Measurements from ENCODE around the gene MADCAM1.

DNA sequence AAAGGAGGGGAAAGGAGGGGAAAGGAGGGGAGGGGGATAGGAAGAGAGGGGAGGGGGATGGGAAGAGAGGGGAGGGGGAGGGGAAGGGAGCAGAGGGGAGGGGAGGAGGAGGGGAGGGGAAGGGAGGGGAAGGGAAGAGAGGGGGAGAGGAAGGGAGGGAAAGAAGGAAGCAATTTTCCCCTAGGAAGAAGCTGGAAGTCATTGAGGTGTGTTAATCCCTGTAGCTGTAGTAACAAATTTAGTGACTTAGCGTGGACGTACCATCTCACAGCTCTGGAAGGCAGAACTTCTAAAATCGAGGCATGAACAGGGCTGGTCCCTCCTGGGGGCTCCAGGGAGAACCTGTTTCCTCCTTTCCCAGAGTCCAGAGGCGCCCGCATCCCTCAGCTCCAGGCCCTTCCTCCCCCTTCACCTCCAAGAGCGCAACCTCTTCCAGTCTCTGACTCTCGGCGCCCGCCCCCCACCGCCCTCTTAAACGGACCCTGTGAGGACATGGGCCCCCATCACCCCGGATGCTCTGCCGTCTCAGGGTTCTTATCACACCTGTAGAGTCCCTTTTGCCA lies 29.7 kb downstream of the MADCAM1 start:
- TF ChIP-seq CREB5 (CRISPR knock-in tag; IDR thresholded peaks at IDR 0.05; ENCODE audit: low read depth) = no peak
- no peak for TF ChIP-seq CSRNP3 (CRISPR knock-in tag; IDR thresholded peaks at IDR 0.05)
- no peak for TF ChIP-seq ZFP3 (CRISPR knock-in tag; IDR thresholded peaks at IDR 0.05)
- TF ChIP-seq ZNF8 (CRISPR knock-in tag; IDR thresholded peaks at IDR 0.05) = no peak
- TF ChIP-seq CSDC2 (CRISPR knock-in tag; IDR thresholded peaks at IDR 0.05) = no peak
